ENCODE data around the gene PFDN1. TPM values are rescaled to one million over a fixed set of nuclear protein-coding genes. Genes with fewer than 3 reads are reported as not detected.
A peak's percentile ranks its signal among the peaks of the same experiment; 100 is the strongest.

Gene PFDN1
- total and polyA plus RNA-seq, 10 of the 15 experiments (the other 5 are each of a cell fraction or from before 2014, with no cell fraction given) = 62.9 to 193 (median 102) TPM

DNA sequence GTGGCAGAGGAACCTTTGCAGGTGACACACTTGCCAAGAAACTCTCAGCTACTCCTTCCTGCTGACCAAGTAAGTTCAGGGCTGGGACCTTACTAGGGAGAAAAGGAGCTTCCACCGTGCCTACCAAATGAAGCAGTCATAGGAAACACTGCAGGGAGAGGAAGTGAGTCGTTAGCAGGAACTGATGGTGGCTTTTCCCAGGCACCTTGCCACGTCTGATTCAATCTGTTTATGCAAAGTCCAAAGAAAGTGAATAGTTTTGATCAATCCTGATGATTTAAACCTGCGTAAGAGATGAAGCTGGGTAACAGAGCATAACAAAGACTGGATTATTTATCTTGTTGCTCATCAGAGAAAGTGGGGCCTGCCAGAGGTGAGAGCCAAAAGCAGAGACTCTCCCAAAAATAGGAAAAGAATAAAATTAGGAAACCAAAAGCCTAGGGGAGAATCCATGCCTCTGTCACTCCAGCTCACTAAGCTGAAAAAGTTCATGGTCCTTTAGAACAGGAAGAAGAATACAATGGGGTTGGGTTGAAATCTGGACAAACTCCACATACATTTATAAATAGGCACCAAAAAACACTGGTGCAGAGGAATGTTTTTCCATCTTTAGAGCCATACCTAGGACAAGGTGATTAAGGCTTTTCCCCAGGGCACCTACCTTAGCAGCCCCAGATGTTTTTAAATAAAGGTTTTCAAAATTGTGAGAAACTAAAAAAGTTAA, 9.3 kb upstream of the PFDN1 start:
- intact Hi-C loops (cut with micrococcal nuclease; ENCODE audit: unreplicated experiment) = no loop called here
- Histone ChIP-seq H3K27me3 (replicated peaks in 1 of 2; ENCODE audit: control insufficient read depth in 2 of 2, insufficient read depth in 2 of 2, low read length in 1 of 2) (no peaks in the 10 kb centered on the region), H3K4me3 (no peak overlapping the region), H3K36me3 (ENCODE audit: control insufficient read depth in 2 of 2, insufficient read depth in 2 of 2, low read length in 1 of 2) (no peaks in the 10 kb centered on the region), H3K27ac (ENCODE audit: control insufficient read depth, insufficient read depth) (no peak overlapping the region), H3K9me3 (replicated peaks; ENCODE audit: control insufficient read depth, insufficient read depth, low read length) (no peaks in the 10 kb centered on the region), H3K4me1 (ENCODE audit: control insufficient read depth, insufficient read depth, low read length) (no peaks in the 10 kb centered on the region), H4K20me1 (ENCODE audit: control insufficient read depth, insufficient read depth) (no peaks in the 10 kb centered on the region), H3K4me2 (ENCODE audit: control insufficient read depth, insufficient read depth) (no peak overlapping the region), H2AFZ (ENCODE audit: control insufficient read depth, low read depth, low read length) (no peak overlapping the region), H3K9ac (ENCODE audit: control insufficient read depth, insufficient read depth, low read length) (no peak overlapping the region), H3K79me2 (ENCODE audit: control insufficient read depth, insufficient read depth, low read length) (no peaks in the 10 kb centered on the region)
- ChIA-PET CTCF (interaction anchor here (0.6 to 1.3 kb wide), 5 partner anchors 12 to 444 kb away, joined by 3 to 4 read pairs (median 3); no protein-coding TSS in a partner anchor), RAD21 (ENCODE audit: unreplicated experiment) (no interaction called here), SMC1A (ENCODE audit: uncharacterized antibody, unreplicated experiment) (no interaction called here), POLR2A (no interaction called here)
- DNase-seq (ENCODE audit: low read depth, low spot score) (no peak), FAIRE-seq (no peak), ATAC-seq (no peak)
- no TSS peak for BruUV-seq (replicated peaks)
- no peak for TF ChIP-seq ZBTB40 (IDR thresholded peaks at IDR 0.05; ENCODE audit: borderline replicate concordance)
- TF ChIP-seq SPI1 (IDR thresholded peaks at IDR 0.05; ENCODE audit: borderline replicate concordance, insufficient read depth, low read depth, low read length) = peak; percentile 25; the same call in 1 of the 2 replicates
- in situ Hi-C loops (cut with MboI) = no loop called here
- WGBS (ENCODE audit: insufficient coverage, insufficient replicate concordance, low lambda C conversion rate, missing lambda C conversion rate) = 23% methylated on average over 4 of the region's 4 CpGs
